GM12878 (cell line): ENCODE results near the gene MYOZ2. TPM values are rescaled to one million over a fixed set of nuclear protein-coding genes. Genes with fewer than 3 reads are reported as not detected.

Experiments
- ATAC-seq: fragments of 200-7000 bp; cut with Tn5 transposase; 3 replicates; pipeline ENCODE4 v1.9.1; 2020; ENCODE audit warnings: mild to moderate bottlenecking, moderate library complexity
- BruUV-seq: library from RNA; stranded (reverse); fragments of 400-500 nt; replicated peaks from 2 replicates; lab custom pipeline; 2021; lab: Mats Ljungman, UMichigan
- CTCF ChIA-PET: fragments of 300-600 bp; sonication (Branson Sonifier 250); formaldehyde crosslinking; extraction: SDS; loops from one replicate; lab custom pipeline; 2021; ENCODE audit warnings: inconsistent platforms; lab: Yijun Ruan, JAX
- POLR2A ChIA-PET: fragments of 350-600 bp; formaldehyde crosslinking; extraction: SDS; loops from one replicate; lab custom pipeline; 2021; ENCODE audit warnings: inconsistent platforms; lab: Charles Lee
- RAD21 ChIA-PET: fragments of 300-600 bp; sonication (Branson Sonifier 250); formaldehyde crosslinking; loops from one replicate; lab custom pipeline; 2023; ENCODE audit warnings: antibody characterized with exemption; ENCODE audit not compliant: unreplicated experiment; lab: Charles Lee
- SMC1A ChIA-PET: fragments of 300-600 bp; sonication (Branson Sonifier 250); formaldehyde crosslinking; loops from one replicate; lab custom pipeline; 2023; ENCODE audit not compliant: unreplicated experiment, uncharacterized antibody; lab: Charles Lee
- DNase-seq: peaks from one replicate; pipeline ENCODE4 v3.0.0-alpha.2; 2011; ENCODE audit warnings: low read depth, low spot score
- FAIRE-seq: peaks from 3 replicates; lab custom pipeline; 2011; peaks lifted over from hg19 to GRCh38; lab: Jason Lieb, UNC
- H2AFZ ChIP-seq: 2 replicates; pipeline ENCODE4 v1.6.0; 2011; ENCODE audit warnings: low read depth, low read length, control low read depth; ENCODE audit not compliant: control insufficient read depth
- H3K27ac ChIP-seq: 2 replicates; pipeline ENCODE4 v1.5.1; 2011; ENCODE audit warnings: control low read depth; ENCODE audit not compliant: control insufficient read depth, insufficient read depth
- H3K27me3 ChIP-seq, 2 experiments: replicated peaks in 1 of 2; 2 replicates each; pipeline versions ENCODE4 v1.6.0 to v1.6.1; 2011; ENCODE audit warnings: low read length in 1 of 2; ENCODE audit not compliant: control insufficient read depth in 2 of 2, insufficient read depth in 2 of 2
- H3K36me3 ChIP-seq, 2 experiments: 2 replicates each; pipeline ENCODE4 v1.5.1; 2011; ENCODE audit warnings: low read length in 1 of 2; ENCODE audit not compliant: control insufficient read depth in 2 of 2, insufficient read depth in 2 of 2
- H3K4me1 ChIP-seq: 2 replicates; pipeline ENCODE4 v1.6.1; 2011; ENCODE audit warnings: mild to moderate bottlenecking, low read length, moderate library complexity, mixed read lengths; ENCODE audit not compliant: control insufficient read depth, insufficient read depth
- H3K4me2 ChIP-seq: 2 replicates; pipeline ENCODE4 v1.6.0; 2011; ENCODE audit warnings: control low read depth; ENCODE audit not compliant: control insufficient read depth, insufficient read depth
- H3K4me3 ChIP-seq: fragments of 200-600 bp; sonication (generic); 2 replicates; pipeline ENCODE4 v1.5.1; 2016
- H3K79me2 ChIP-seq: 2 replicates; pipeline ENCODE4 v1.6.0; 2011; ENCODE audit warnings: low read length; ENCODE audit not compliant: control insufficient read depth, insufficient read depth
- H3K9ac ChIP-seq: 2 replicates; pipeline ENCODE4 v1.8.0; 2011; ENCODE audit warnings: low read length, control low read depth, mixed read lengths; ENCODE audit not compliant: control insufficient read depth, insufficient read depth
- H3K9me3 ChIP-seq: replicated peaks from 3 replicates; pipeline ENCODE4 v1.5.1; 2011; ENCODE audit warnings: mild to moderate bottlenecking, low read length; ENCODE audit not compliant: control insufficient read depth, insufficient read depth
- H4K20me1 ChIP-seq: 2 replicates; pipeline ENCODE4 v1.6.0; 2011; ENCODE audit not compliant: control insufficient read depth, insufficient read depth
- BCL11A ChIP-seq: IDR thresholded peaks from 2 replicates; pipeline ENCODE4 v1.6.1; 2011; ENCODE audit warnings: low read depth, low read length
- CBFB ChIP-seq: IDR thresholded peaks from 2 replicates; pipeline ENCODE4 v1.6.1; 2016; ENCODE audit warnings: antibody characterized with exemption, low read depth
- ELK1 ChIP-seq: IDR thresholded peaks from 2 replicates; pipeline ENCODE4 v1.6.1; 2012; ENCODE audit warnings: low read depth, low read length, improper control_type of control experiment
- FOXM1 ChIP-seq: IDR thresholded peaks from 2 replicates; pipeline ENCODE4 v1.6.1; 2012; ENCODE audit warnings: low read depth, mild to moderate bottlenecking, inconsistent platforms, low read length, moderate library complexity
- JUND ChIP-seq: IDR thresholded peaks from 2 replicates; pipeline ENCODE4 v1.6.1; 2012; ENCODE audit warnings: low read depth, mild to moderate bottlenecking, low read length, improper control_type of control experiment, moderate library complexity
- NRF1 ChIP-seq: conservative IDR thresholded peaks from 2 replicates; pipeline ENCODE4 v1.6.1; 2011; ENCODE audit warnings: mild to moderate bottlenecking, low read depth, low read length, improper control_type of control experiment
- STAT1 ChIP-seq: fragments of 450-650 bp; conservative IDR thresholded peaks from 2 replicates; pipeline ENCODE4 v1.6.1; 2014; ENCODE audit warnings: antibody characterized with exemption, mild to moderate bottlenecking
- TAF1 ChIP-seq: IDR thresholded peaks from 2 replicates; pipeline ENCODE4 v1.6.1; 2011; ENCODE audit warnings: mild to moderate bottlenecking, low read depth, low read length, borderline replicate concordance
- USF1 ChIP-seq: IDR thresholded peaks from 2 replicates; pipeline ENCODE4 v1.6.1; 2011; ENCODE audit warnings: borderline replicate concordance, low read depth, mild to moderate bottlenecking, moderate library complexity, mixed read lengths, low read length; ENCODE audit not compliant: insufficient read depth; ENCODE audit errors: extremely low read length
- ZNF217 ChIP-seq: fragments of 450-650 bp; IDR thresholded peaks from 2 replicates; pipeline ENCODE4 v1.6.1; 2017; ENCODE audit warnings: antibody characterized with exemption, mild to moderate bottlenecking
- WGBS: methylation state at CpG from one replicate; pipeline ENCODE4 v1.1.6; 2016; ENCODE audit warnings: low lambda C conversion rate; ENCODE audit not compliant: insufficient replicate concordance, insufficient coverage; ENCODE audit errors: missing lambda C conversion rate; 5-methylcytosine and 5-hydroxymethylcytosine counted together
- in situ Hi-C: fragments of 300-500 bp; cut with MboI; formaldehyde crosslinking; loops from 9 replicates; pipeline ENCODE4 v1.14.3; 2018; ENCODE audit warnings: mixed read lengths
- intact Hi-C: fragments of 100-400 bp; cut with micrococcal nuclease; formaldehyde crosslinking; loops from one replicate; pipeline ENCODE4 v1.14.2; 2022; ENCODE audit not compliant: unreplicated experiment
- polyA plus RNA-seq, 11 experiments: library from polyadenylated mRNA; depleted of rRNA in 4 of 11; unstranded in 6 of 11; stranded (reverse) in 5 of 11; fragments of >200 nt; fragmentation: Nextera tagmentation in 4 of 11; fragmentation: Illumina TruSeq in 1 of 11; extraction: Ambion mirVana in 4 of 11; extraction: Trizol in 1 of 11; gene quantifications; 1 replicate in 1 of 11; 2 replicates in 10 of 11; pipeline versions ENCODE4 v1.2.1 to v1.2.3, GENCODE V29; 2011 to 2016; ENCODE audit warnings: inconsistent platforms in 2 of 11, missing spikeins in 2 of 11, low read depth in 1 of 11
- total RNA-seq, 4 experiments: library from RNA; depleted of rRNA in 3 of 4; stranded (reverse); fragments of >200 nt in 3 of 4; fragmentation: Illumina TruSeq in 1 of 4; extraction: Trizol in 1 of 4; gene quantifications; 2 replicates each; pipeline versions ENCODE4 v1.2.1 to v1.2.3, GENCODE V29; 2013 to 2021
- TF ChIP-seq, protein P1 (sequence below): fragments of 450-650 bp; formaldehyde crosslinking; IDR thresholded peaks from 2 replicates; pipeline ENCODE4 v1.4.0; 2022; ENCODE audit warnings: mild to moderate bottlenecking, moderate library complexity

Gene MYOZ2
- total and polyA plus RNA-seq, 10 of the 15 experiments (the other 5 are each of a cell fraction or from before 2014, with no cell fraction given) = not detected

DNA sequence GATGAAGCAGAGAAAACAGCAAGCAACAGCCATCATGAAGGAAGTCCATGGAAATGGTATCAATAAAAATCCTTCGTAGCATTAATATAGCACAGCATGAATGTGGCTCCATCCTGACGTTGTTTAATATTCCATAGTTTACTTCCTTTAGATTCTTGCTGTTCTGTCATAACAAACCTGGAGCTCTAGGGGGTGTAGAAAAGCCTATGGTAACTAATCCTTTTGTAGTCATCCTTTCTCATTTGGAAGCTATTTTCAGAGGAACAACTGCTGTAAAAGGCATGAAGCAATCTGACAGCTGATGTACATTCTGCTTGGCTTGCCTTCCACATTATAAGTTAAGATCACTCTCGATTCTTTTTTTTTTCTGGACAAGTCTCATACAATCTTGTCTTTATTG lies 914 bp downstream of the MYOZ2 start:
- WGBS = 33% methylated on average over 3 of the region's 3 CpGs
- H3K36me3 ChIP-seq = no peaks in the 10 kb centered on the region
- SMC1A ChIA-PET = no interaction called here
- no peak overlapping the region for H3K27ac ChIP-seq
- H3K4me3 ChIP-seq = no peak overlapping the region
- no peak for TF ChIP-seq TAF1
- H3K79me2 ChIP-seq = no peaks in the 10 kb centered on the region
- no peak overlapping the region for H3K9ac ChIP-seq
- no peak overlapping the region for H2AFZ ChIP-seq
- no peaks in the 10 kb centered on the region for H4K20me1 ChIP-seq
- H3K9me3 ChIP-seq = no peaks in the 10 kb centered on the region
- no peaks in the 10 kb centered on the region for H3K27me3 ChIP-seq
- ATAC-seq (no peak), DNase-seq (no peak), FAIRE-seq (no peak)
- POLR2A ChIA-PET = no interaction called here
- no peaks in the 10 kb centered on the region for H3K4me1 ChIP-seq
- RAD21 ChIA-PET = interaction anchor here (0.6 kb wide), 1 partner anchor 18 kb away, joined by 3 read pairs; no protein-coding TSS in a partner anchor
- CTCF ChIA-PET = interaction anchor here (1.1 kb wide), 1 partner anchor 9 kb away, joined by 3 read pairs; no protein-coding TSS in a partner anchor
- H3K4me2 ChIP-seq = no peak overlapping the region
- intact Hi-C loops (no loop called here), in situ Hi-C loops (no loop called here)
- BruUV-seq = no TSS peak

DNA sequence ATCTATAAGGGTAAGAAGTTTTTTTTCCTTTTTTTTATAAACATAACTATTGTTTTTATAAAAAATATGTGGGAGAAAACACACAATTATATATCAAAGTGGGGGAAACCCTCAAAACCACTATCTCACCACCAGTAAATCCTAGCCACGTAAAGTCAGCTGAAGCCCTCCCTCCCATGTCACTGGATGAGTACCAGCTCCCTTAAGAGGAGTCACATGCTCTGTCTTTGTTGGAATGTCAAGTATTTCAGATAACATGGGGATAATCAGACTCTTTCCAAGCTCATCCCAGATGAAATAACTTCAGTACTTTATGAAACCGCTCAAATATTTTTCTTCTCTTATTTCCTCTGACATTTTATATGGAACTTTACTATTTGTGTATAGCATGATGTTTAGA lies 2.4 kb downstream of the MYOZ2 start:
- no peaks in the 10 kb centered on the region for H3K4me1 ChIP-seq
- H3K4me2 ChIP-seq = no peak overlapping the region
- CTCF ChIA-PET = no interaction called here
- no peak for TF ChIP-seq NRF1
- TF ChIP-seq, protein P1, sequence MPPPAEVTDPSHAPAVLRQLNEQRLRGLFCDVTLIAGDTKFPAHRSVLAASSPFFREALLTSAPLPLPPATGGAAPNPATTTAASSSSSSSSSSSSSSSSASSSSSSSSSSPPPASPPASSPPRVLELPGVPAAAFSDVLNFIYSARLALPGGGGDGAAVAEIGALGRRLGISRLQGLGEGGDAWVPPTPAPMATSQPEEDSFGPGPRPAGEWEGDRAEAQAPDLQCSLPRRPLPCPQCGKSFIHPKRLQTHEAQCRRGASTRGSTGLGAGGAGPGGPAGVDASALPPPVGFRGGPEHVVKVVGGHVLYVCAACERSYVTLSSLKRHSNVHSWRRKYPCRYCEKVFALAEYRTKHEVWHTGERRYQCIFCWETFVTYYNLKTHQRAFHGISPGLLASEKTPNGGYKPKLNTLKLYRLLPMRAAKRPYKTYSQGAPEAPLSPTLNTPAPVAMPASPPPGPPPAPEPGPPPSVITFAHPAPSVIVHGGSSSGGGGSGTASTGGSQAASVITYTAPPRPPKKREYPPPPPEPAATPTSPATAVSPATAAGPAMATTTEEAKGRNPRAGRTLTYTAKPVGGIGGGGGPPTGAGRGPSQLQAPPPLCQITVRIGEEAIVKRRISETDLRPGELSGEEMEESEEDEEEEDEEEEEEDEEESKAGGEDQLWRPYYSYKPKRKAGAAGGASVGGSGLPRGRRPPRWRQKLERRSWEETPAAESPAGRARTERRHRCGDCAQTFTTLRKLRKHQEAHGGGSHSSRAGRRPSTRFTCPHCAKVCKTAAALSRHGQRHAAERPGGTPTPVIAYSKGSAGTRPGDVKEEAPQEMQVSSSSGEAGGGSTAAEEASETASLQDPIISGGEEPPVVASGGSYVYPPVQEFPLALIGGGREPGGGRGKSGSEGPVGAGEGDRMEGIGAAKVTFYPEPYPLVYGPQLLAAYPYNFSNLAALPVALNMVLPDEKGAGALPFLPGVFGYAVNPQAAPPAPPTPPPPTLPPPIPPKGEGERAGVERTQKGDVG (CRISPR knock-in tag) = no peak
- no peak for TF ChIP-seq CBFB
- TF ChIP-seq JUND = no peak
- no peak for TF ChIP-seq STAT1
- no peak for TF ChIP-seq ZNF217
- TF ChIP-seq BCL11A = no peak
- no peak for TF ChIP-seq USF1
- TF ChIP-seq FOXM1 = no peak
- no peak for TF ChIP-seq ELK1
- no peak for FAIRE-seq
- SMC1A ChIA-PET = no interaction called here
- DNase-seq = no peak
- RAD21 ChIA-PET = no interaction called here
- H3K27me3 ChIP-seq = no peaks in the 10 kb centered on the region
- no TSS peak for BruUV-seq
- no peak overlapping the region for H2AFZ ChIP-seq
- POLR2A ChIA-PET = no interaction called here
- no peak overlapping the region for H3K4me3 ChIP-seq
- intact Hi-C loops (no loop called here), in situ Hi-C loops (no loop called here)
- WGBS = 50% methylated on average over 2 of the region's 2 CpGs
- H3K9me3 ChIP-seq = no peaks in the 10 kb centered on the region
- ATAC-seq = no peak
- H3K79me2 ChIP-seq = no peaks in the 10 kb centered on the region
- H3K9ac ChIP-seq = no peak overlapping the region
- H3K27ac ChIP-seq = no peak overlapping the region
- no peaks in the 10 kb centered on the region for H3K36me3 ChIP-seq
- H4K20me1 ChIP-seq = no peaks in the 10 kb centered on the region
